H1 (cell line): ENCODE results near the gene ZBTB34. TPM values are rescaled to one million over a fixed set of nuclear protein-coding genes. Genes with fewer than 3 reads are reported as not detected.

ENCODE experiments used
- CTCF ChIA-PET: fragments of 300-600 bp; sonication (Branson Sonifier 250); formaldehyde crosslinking; loops from one replicate; lab custom pipeline; 2021; ENCODE audit not compliant: partially characterized antibody; lab: Charles Lee
- POLR2A ChIA-PET: fragments of 300-600 bp; sonication (Branson Sonifier 250); formaldehyde crosslinking; loops from one replicate; lab custom pipeline; 2021; ENCODE audit warnings: inconsistent platforms; ENCODE audit not compliant: partially characterized antibody; lab: Charles Lee
- DNase-seq, 2 experiments: peaks; one replicate each; pipeline versions ENCODE4 v3.0.0 to v3.0.0-alpha.2; 2010 to 2022; ENCODE audit warnings: low spot score in 2 of 2, low read depth in 1 of 2, mixed read lengths in 1 of 2
- FAIRE-seq: peaks from 2 replicates; lab custom pipeline; 2011; peaks lifted over from hg19 to GRCh38; lab: Jason Lieb, UNC
- H2AFZ ChIP-seq: 2 replicates; pipeline ENCODE4 v1.8.1; 2012; ENCODE audit warnings: low read length, inconsistent platforms
- H2AK5ac ChIP-seq: 2 replicates; pipeline ENCODE4 v1.6.1; 2013; ENCODE audit warnings: low read depth, low read length
- H2BK120ac ChIP-seq: replicated peaks from 2 replicates; pipeline ENCODE3; 2013; ENCODE audit warnings: low read depth, low read length, inconsistent platforms
- H2BK12ac ChIP-seq: 2 replicates; pipeline ENCODE4 v1.6.1; 2013; ENCODE audit warnings: low read depth, low read length
- H2BK15ac ChIP-seq: 2 replicates; pipeline ENCODE4 v1.6.1; 2013; ENCODE audit warnings: low read length
- H2BK20ac ChIP-seq: 2 replicates; pipeline ENCODE4 v1.6.1; 2013; ENCODE audit warnings: low read length
- H2BK5ac ChIP-seq: 2 replicates; pipeline ENCODE4 v1.6.1; 2013; ENCODE audit warnings: low read depth, low read length
- H3K14ac ChIP-seq: 2 replicates; pipeline ENCODE4 v1.6.1; 2013; ENCODE audit warnings: inconsistent platforms; ENCODE audit not compliant: insufficient read length
- H3K18ac ChIP-seq: 2 replicates; pipeline ENCODE4 v1.6.1; 2013; ENCODE audit warnings: low read length; ENCODE audit errors: extremely low read depth
- H3K23ac ChIP-seq: 2 replicates; pipeline ENCODE4 v1.6.1; 2013; ENCODE audit warnings: inconsistent platforms; ENCODE audit not compliant: insufficient read length
- H3K23me2 ChIP-seq: 2 replicates; pipeline ENCODE4 v1.6.1; 2013; ENCODE audit warnings: low read depth, low read length
- H3K27ac ChIP-seq: 2 replicates; pipeline ENCODE4 v1.6.1; 2011; ENCODE audit warnings: low read depth, low read length, inconsistent platforms
- H3K27me3 ChIP-seq, 4 experiments: replicated peaks in 1 of 4; 1 replicate in 1 of 4; 2 replicates in 3 of 4; pipeline versions ENCODE4 v1.6.1 to v1.8.1; 2011 to 2013; ENCODE audit warnings: low read length in 3 of 4, mild to moderate bottlenecking in 3 of 4, inconsistent platforms in 2 of 4, mixed read lengths in 2 of 4, moderate library complexity in 1 of 4; ENCODE audit not compliant: control insufficient read depth in 3 of 4, insufficient read depth in 3 of 4; ENCODE audit errors: extremely low read depth in 1 of 4
- H3K36me3 ChIP-seq, 4 experiments: 2 replicates each; pipeline versions ENCODE4 v1.6.1 to v1.8.1; 2011 to 2013; ENCODE audit warnings: mild to moderate bottlenecking in 4 of 4, low read length in 3 of 4, moderate library complexity in 2 of 4, control low read depth in 1 of 4, inconsistent platforms in 1 of 4; ENCODE audit not compliant: insufficient read depth in 4 of 4, control insufficient read depth in 2 of 4
- H3K4ac ChIP-seq: replicated peaks from 2 replicates; pipeline ENCODE3; 2013; ENCODE audit warnings: low read length, low read depth, mixed read lengths, inconsistent platforms; ENCODE audit not compliant: insufficient read length
- H3K4me1 ChIP-seq, 4 experiments: replicated peaks in 1 of 4; 1 replicate in 1 of 4; 2 replicates in 3 of 4; pipeline versions ENCODE4 v1.6.1 to v1.8.1; 2011 to 2013; ENCODE audit warnings: low read length in 3 of 4, inconsistent platforms in 2 of 4, mixed read lengths in 1 of 4; ENCODE audit not compliant: insufficient read depth in 4 of 4, control insufficient read depth in 3 of 4
- H3K4me2 ChIP-seq, 2 experiments: 2 replicates each; pipeline versions ENCODE4 v1.6.1 to v1.8.1; 2011 to 2013; ENCODE audit warnings: low read depth in 2 of 2, low read length in 2 of 2, control low read depth in 1 of 2, inconsistent platforms in 1 of 2, mild to moderate bottlenecking in 1 of 2; ENCODE audit not compliant: insufficient read depth in 1 of 2
- H3K4me3 ChIP-seq, 4 experiments: fragments of 200-600, 300-600 bp in 1 of 4; sonication (generic), shearing (Covaris generic), sonication (Bioruptor Twin) in 1 of 4; 2 replicates each; pipeline versions ENCODE4 v1.5.1 to v1.8.1; 2011 to 2016; ENCODE audit warnings: low read length in 4 of 4, low read depth in 3 of 4, control low read depth in 2 of 4, inconsistent platforms in 2 of 4, mild to moderate bottlenecking in 2 of 4, mixed read lengths in 1 of 4, moderate library complexity in 1 of 4; ENCODE audit not compliant: insufficient read depth in 2 of 4; ENCODE audit errors: extremely low read depth in 1 of 4
- H3K56ac ChIP-seq: replicated peaks from 2 replicates; pipeline ENCODE3; 2013; ENCODE audit warnings: low read depth, mild to moderate bottlenecking, mixed read lengths, low read length, inconsistent platforms; ENCODE audit not compliant: insufficient read length
- H3K79me1 ChIP-seq: 2 replicates; pipeline ENCODE4 v1.6.1; 2013; ENCODE audit warnings: low read depth, low read length, control low read depth
- H3K79me2 ChIP-seq, 2 experiments: 2 replicates each; pipeline versions ENCODE4 v1.6.1 to v1.8.1; 2012 to 2013; ENCODE audit warnings: low read length in 2 of 2, mild to moderate bottlenecking in 2 of 2, inconsistent platforms in 1 of 2; ENCODE audit not compliant: insufficient read depth in 2 of 2, control insufficient read depth in 1 of 2
- H3K9ac ChIP-seq, 4 experiments: replicated peaks in 1 of 4; 1 replicate in 1 of 4; 2 replicates in 3 of 4; pipeline versions ENCODE4 v1.6.1 to v1.8.1; 2011 to 2013; ENCODE audit warnings: low read depth in 3 of 4, low read length in 3 of 4, control low read depth in 2 of 4, mild to moderate bottlenecking in 2 of 4, moderate library complexity in 2 of 4, inconsistent platforms in 1 of 4; ENCODE audit errors: extremely low read depth in 1 of 4
- H3K9me3 ChIP-seq, 2 experiments: 2 replicates each; pipeline versions ENCODE4 v1.6.1 to v1.8.1; 2012 to 2013; ENCODE audit warnings: mild to moderate bottlenecking in 2 of 2, moderate library complexity in 2 of 2, control low read depth in 1 of 2, inconsistent platforms in 1 of 2, low read depth in 1 of 2, low read length in 1 of 2, mixed read lengths in 1 of 2; ENCODE audit not compliant: insufficient read depth in 2 of 2
- H4K20me1 ChIP-seq, 2 experiments: replicated peaks in 1 of 2; 2 replicates each; pipeline versions ENCODE3 to v1.8.1; 2011 to 2013; ENCODE audit warnings: inconsistent platforms in 2 of 2, low read length in 2 of 2, mild to moderate bottlenecking in 1 of 2; ENCODE audit not compliant: insufficient read depth in 2 of 2, control insufficient read depth in 1 of 2
- H4K5ac ChIP-seq: 2 replicates; pipeline ENCODE4 v1.6.1; 2013; ENCODE audit warnings: low read length, low read depth, mixed read lengths, inconsistent platforms; ENCODE audit not compliant: insufficient read length
- H4K8ac ChIP-seq: 2 replicates; pipeline ENCODE4 v1.8.0; 2013; ENCODE audit warnings: mild to moderate bottlenecking, moderate library complexity, low read length, inconsistent platforms; ENCODE audit not compliant: insufficient read depth; ENCODE audit errors: extremely low read depth
- H4K91ac ChIP-seq: replicated peaks from 2 replicates; pipeline ENCODE3; 2013; ENCODE audit warnings: low read length, mixed read lengths, inconsistent platforms; ENCODE audit not compliant: insufficient read length
- CBX8 ChIP-seq: fragments of 300-800, 300-1000 bp; sonication (generic); IDR thresholded peaks from 2 replicates; pipeline ENCODE4 v1.7.1; 2016; ENCODE audit warnings: low read depth, low read length, borderline replicate concordance
- MAFK ChIP-seq: IDR thresholded peaks from 2 replicates; pipeline ENCODE4 v1.6.1; 2012; ENCODE audit warnings: low read depth, mild to moderate bottlenecking, improper control_type of control experiment, low read length
- PHF8 ChIP-seq: fragments of 200-600 bp; sonication (generic); conservative IDR thresholded peaks from 2 replicates; pipeline ENCODE4 v1.7.1; 2012; ENCODE audit warnings: low read depth, mild to moderate bottlenecking, inconsistent platforms, low read length, moderate library complexity
- RXRA ChIP-seq: IDR thresholded peaks from 2 replicates; pipeline ENCODE4 v1.6.1; 2011; ENCODE audit warnings: low read depth, mild to moderate bottlenecking, low read length, moderate library complexity; ENCODE audit not compliant: insufficient read depth
- SP2 ChIP-seq: IDR thresholded peaks from 2 replicates; pipeline ENCODE4 v1.6.1; 2012; ENCODE audit warnings: mild to moderate bottlenecking, low read length, inconsistent platforms
- TAF7 ChIP-seq: optimal IDR thresholded peaks from 2 replicates; pipeline ENCODE3; 2011; ENCODE audit warnings: low read depth, mild to moderate bottlenecking, inconsistent platforms, low read length, moderate library complexity, borderline replicate concordance
- TBP ChIP-seq: IDR thresholded peaks from 2 replicates; pipeline ENCODE4 v1.6.1; 2011; ENCODE audit warnings: low read depth, low read length, improper control_type of control experiment
- WGBS, 2 experiments: shearing (Covaris generic) in 1 of 2; methylation state at CpG; one replicate each; pipeline versions ENCODE4 v1.1.6 to v1.1.7; 2013 to 2015; ENCODE audit warnings: low lambda C conversion rate in 2 of 2, mixed read lengths in 2 of 2, inconsistent platforms in 1 of 2, low coverage in 1 of 2, missing lambda C conversion rate in 1 of 2; ENCODE audit not compliant: insufficient replicate concordance in 2 of 2, insufficient coverage in 1 of 2, insufficient read length in 1 of 2; ENCODE audit errors: extremely low coverage in 1 of 2, missing lambda C conversion rate in 1 of 2; 5-methylcytosine and 5-hydroxymethylcytosine counted together
- polyA plus RNA-seq, 7 experiments: library from polyadenylated mRNA; depleted of rRNA in 3 of 7; stranded (reverse) in 5 of 7; unstranded in 2 of 7; fragments of >200 nt in 5 of 7; fragments of 200-250 nt in 2 of 7; gene quantifications; 1 replicate in 5 of 7; 2 replicates in 1 of 7; 4 replicates in 1 of 7; pipeline versions ENCODE4 v1.2.1 to v1.2.3, GENCODE V29; 2011 to 2013; ENCODE audit warnings: missing spikeins in 2 of 7, mixed read lengths in 2 of 7
- total RNA-seq: library from RNA; stranded (reverse); fragmentation: NEBNext Ultra II Directional; extraction: Animal tissue kit (Norgen Biotek cat#: 25700); gene quantifications from 2 replicates; pipeline ENCODE4 v1.2.1, GENCODE V29; 2021
- TF ChIP-seq, protein P1 (sequence below), 3 experiments: IDR thresholded peaks; 1 replicate in 2 of 3; 2 replicates in 1 of 3; pipeline versions ENCODE4 v1.5.1 to v1.6.1; 2011; ENCODE audit warnings: low read length in 3 of 3, mild to moderate bottlenecking in 3 of 3, inconsistent platforms in 2 of 3, low read depth in 1 of 3, moderate library complexity in 1 of 3; ENCODE audit not compliant: insufficient read depth in 1 of 3; ENCODE audit errors: control extremely low read depth in 1 of 3

ZBTB34 gene
- total and polyA plus RNA-seq, 2 of the 8 experiments (the other 6 are each of a cell fraction or from before 2014, with no cell fraction given) = 8.2 to 15.9 TPM

- no peak within 1 kb of the TSS for H2BK120ac ChIP-seq
- no peak within 1 kb of the TSS for H2AFZ ChIP-seq
- H2BK5ac ChIP-seq = no peak within 1 kb of the TSS
- peak within 1 kb of the TSS; percentile 83 to 88 for H3K4me2 ChIP-seq
- peak within 1 kb of the TSS in 3 of 4 experiments; percentile 34 to 73 (median 62); a peak in 6 of 7 replicates for H3K9ac ChIP-seq
- H3K36me3 ChIP-seq = no peaks in the 10 kb centered on the region
- H3K79me1 ChIP-seq = 0 out of 2 replicates have a peak, but pooled peaks cover 4% of the 10 kb centered on the region
- H3K23ac ChIP-seq = no peak within 1 kb of the TSS
- H2BK12ac ChIP-seq = no peak within 1 kb of the TSS
- ChIA-PET POLR2A (interaction anchor here (0.6 kb wide), 1 partner anchor 158 kb away, joined by 3 read pairs; no protein-coding TSS in a partner anchor), CTCF (interaction anchor here (0.6 to 2.9 kb wide), 9 partner anchors 18 to 510 kb away, joined by 3 to 11 read pairs (median 3); partner anchors contain the start of gene ZNF79)
- peak within 1 kb of the TSS; percentile 61 to 85 (median 69) for H3K4me3 ChIP-seq
- no peak within 1 kb of the TSS; the same call in 1 of the 2 replicates for H4K8ac ChIP-seq
- no peak within 1 kb of the TSS for H2BK15ac ChIP-seq
- H2BK20ac ChIP-seq = no peak within 1 kb of the TSS
- H4K91ac ChIP-seq = no peak within 1 kb of the TSS
- H3K4me1 ChIP-seq = peaks cover 6 to 19% (median 12%) of the 10 kb centered on the region in 4 experiments
- H3K4ac ChIP-seq = no peak within 1 kb of the TSS
- peak; percentile 91 to 92 for DNase-seq
- H3K79me2 ChIP-seq = peaks cover 0 to 12% of the 10 kb centered on the region in 2 experiments; a peak in 2 of 4 replicates
- H3K23me2 ChIP-seq = peaks cover 2% of the 10 kb centered on the region; the same call in 1 of the 2 replicates
- peaks cover 0 to 4% of the 10 kb centered on the region in 2 experiments for H4K20me1 ChIP-seq
- H3K56ac ChIP-seq = no peak within 1 kb of the TSS
- no peak for FAIRE-seq
- no peak within 1 kb of the TSS for H2AK5ac ChIP-seq
- H4K5ac ChIP-seq = peak within 1 kb of the TSS; percentile 78
- H3K9me3 ChIP-seq = no peaks in the 10 kb centered on the region
- H3K27ac ChIP-seq = no peak within 1 kb of the TSS
- no peak within 1 kb of the TSS for H3K14ac ChIP-seq
- H3K18ac ChIP-seq = no peak within 1 kb of the TSS
- peaks cover 0 to 11% (median 2%) of the 10 kb centered on the region in 4 experiments; a peak in 3 of 7 replicates for H3K27me3 ChIP-seq
- 1% methylated on average over 40 of the region's 105 CpGs; no CpG with 5 or more reads in 1 of the 2 experiments for WGBS, 2 experiments
- TF ChIP-seq TBP (0 out of 2 replicates have a peak, but pooled peaks have one; percentile 28), MAFK (no peak), CBX8 (no peak), RXRA (no peak), SP2 (peak; percentile 62), TAF7 (no peak), PHF8 (peak; percentile 52; the same call in 1 of the 2 replicates)
- TF ChIP-seq, protein P1, sequence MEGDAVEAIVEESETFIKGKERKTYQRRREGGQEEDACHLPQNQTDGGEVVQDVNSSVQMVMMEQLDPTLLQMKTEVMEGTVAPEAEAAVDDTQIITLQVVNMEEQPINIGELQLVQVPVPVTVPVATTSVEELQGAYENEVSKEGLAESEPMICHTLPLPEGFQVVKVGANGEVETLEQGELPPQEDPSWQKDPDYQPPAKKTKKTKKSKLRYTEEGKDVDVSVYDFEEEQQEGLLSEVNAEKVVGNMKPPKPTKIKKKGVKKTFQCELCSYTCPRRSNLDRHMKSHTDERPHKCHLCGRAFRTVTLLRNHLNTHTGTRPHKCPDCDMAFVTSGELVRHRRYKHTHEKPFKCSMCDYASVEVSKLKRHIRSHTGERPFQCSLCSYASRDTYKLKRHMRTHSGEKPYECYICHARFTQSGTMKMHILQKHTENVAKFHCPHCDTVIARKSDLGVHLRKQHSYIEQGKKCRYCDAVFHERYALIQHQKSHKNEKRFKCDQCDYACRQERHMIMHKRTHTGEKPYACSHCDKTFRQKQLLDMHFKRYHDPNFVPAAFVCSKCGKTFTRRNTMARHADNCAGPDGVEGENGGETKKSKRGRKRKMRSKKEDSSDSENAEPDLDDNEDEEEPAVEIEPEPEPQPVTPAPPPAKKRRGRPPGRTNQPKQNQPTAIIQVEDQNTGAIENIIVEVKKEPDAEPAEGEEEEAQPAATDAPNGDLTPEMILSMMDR (IDR thresholded peaks at IDR 0.05; ENCODE audit: control extremely low read depth in 1 of 3, insufficient read depth in 1 of 3, low read depth in 1 of 3, low read length in 3 of 3) = no peak
Measured at GRCh38 chr9:126914458-126915280, 54.2 kb downstream of the ZBTB34 start, which contains the start of gene RALGPS1. Gene RALGPS1, plus strand, starts transcription at chr9:126914782. Its CDS starts 47,508 bp downstream, at chr9:126962290.
